ENCODE data around the gene PHLDB2. TPM values are rescaled to one million over a fixed set of nuclear protein-coding genes. Genes with fewer than 3 reads are reported as not detected.

The PHLDB2 gene
- total and polyA plus RNA-seq, 3 experiments from 2014 or later, result 1.9 to 8.1 (median 2.2) TPM

DNA sequence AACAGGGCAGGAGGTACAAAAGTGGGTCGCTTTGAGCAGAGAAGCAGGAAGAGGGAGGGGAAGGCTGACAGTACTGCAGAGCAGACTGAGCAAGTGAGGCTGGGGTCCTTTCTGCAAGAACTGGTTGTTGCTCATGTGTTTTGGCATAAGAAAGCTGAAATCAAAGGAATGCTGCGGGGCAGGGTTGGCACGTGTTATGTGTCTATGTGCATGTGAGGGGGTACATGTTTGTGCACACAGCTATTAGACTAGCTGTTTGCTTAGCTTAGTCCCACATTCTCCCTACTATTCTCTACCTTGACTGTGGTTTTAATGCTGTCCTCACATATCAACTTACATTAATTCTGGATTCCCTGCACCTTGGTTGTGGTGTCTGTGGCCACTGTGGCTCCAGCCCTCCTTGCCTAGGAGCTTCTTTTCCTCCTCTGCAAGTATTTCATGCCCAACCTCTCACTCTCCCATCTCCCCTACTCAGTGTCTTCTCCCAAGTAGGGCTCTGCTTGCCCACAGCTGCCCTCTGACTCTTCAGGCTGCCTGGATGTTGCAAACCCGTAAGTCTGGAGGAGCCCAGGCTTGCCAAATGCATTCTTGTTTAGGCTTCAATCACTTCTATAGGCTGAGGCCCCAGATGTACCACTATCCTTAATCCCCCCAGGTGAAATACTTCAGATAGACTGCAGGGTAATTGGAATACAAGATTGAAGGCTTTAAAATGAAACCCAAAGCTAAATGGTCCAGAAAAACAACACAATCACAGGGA is 144.4 kb downstream of the PHLDB2 start:
- no peak for DNase-seq

DNA sequence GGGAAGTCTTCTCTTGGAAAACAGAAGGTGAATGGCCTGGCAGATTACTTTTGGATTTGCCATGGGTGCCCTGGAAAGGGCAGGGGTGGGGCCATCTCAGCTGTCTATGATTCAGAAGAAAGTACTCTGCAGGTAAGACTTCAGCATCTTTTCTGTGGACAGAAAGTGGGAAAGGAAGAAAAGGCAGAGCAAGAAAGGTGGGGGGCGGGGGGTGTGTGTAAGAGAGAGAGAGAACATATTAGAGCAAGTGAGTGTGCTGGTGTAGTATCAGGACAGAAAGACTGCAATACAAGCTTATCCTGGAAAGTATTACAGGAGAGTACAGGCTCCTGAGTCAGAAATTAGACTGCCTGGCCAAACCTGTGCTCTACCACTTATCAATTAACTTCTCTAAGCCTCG is 145.1 kb downstream of the PHLDB2 start:
- H3K4me1 ChIP-seq (ENCODE audit: insufficient read depth, low read length), result peaks cover 15% of the 10 kb centered on the region
- Mint-ChIP-seq H3K9me3 (no peaks in the 10 kb centered on the region), H3K4me3 (no peak overlapping the region), H3K27ac (peak overlapping the region in 1 of 8 donors; percentile 31), H3K27me3 (peaks cover 0 to 5% of the 10 kb centered on the region in 2 donors), H3K36me3 (no peaks in the 10 kb centered on the region), H3K4me1 (peaks cover 22 to 25% (median 22%) of the 10 kb centered on the region in 3 donors)
- POLR2A ChIA-PET, result no interaction called here
- CTCF ChIA-PET, result interaction anchor here (0.7 to 10.3 kb wide), 5 partner anchors 9 to 31 kb away, joined by 3 to 50 read pairs (median 3); no protein-coding TSS in a partner anchor
- no peak overlapping the region for H3K4me3 ChIP-seq (ENCODE audit: low read length)
- no peak for DNase-seq
- no peaks in the 10 kb centered on the region for H3K36me3 ChIP-seq (ENCODE audit: insufficient read depth, low read length)
- H3K27ac ChIP-seq (ENCODE audit: low read depth, low read length), result no peak overlapping the region
- H3K27me3 ChIP-seq (ENCODE audit: insufficient read depth, low read length, poor library complexity, severe bottlenecking), result no peaks in the 10 kb centered on the region
- no peaks in the 10 kb centered on the region for H3K9me3 ChIP-seq (ENCODE audit: low read length)

More for the DNA sequence above, 144.4 kb downstream of the PHLDB2 start:
- Histone ChIP-seq H3K27me3 (ENCODE audit: insufficient read depth, low read length, poor library complexity, severe bottlenecking) (no peaks in the 10 kb centered on the region), H3K9me3 (ENCODE audit: low read length) (no peaks in the 10 kb centered on the region), H3K4me1 (ENCODE audit: insufficient read depth, low read length) (peaks cover 15% of the 10 kb centered on the region), H3K27ac (ENCODE audit: low read depth, low read length) (no peak overlapping the region), H3K36me3 (ENCODE audit: insufficient read depth, low read length) (no peaks in the 10 kb centered on the region), H3K4me3 (ENCODE audit: low read length) (no peak overlapping the region)
- Mint-ChIP-seq H3K27me3 (peaks cover 0 to 5% of the 10 kb centered on the region in 2 donors), H3K4me3 (no peak overlapping the region), H3K4me1 (peaks cover 22 to 25% (median 22%) of the 10 kb centered on the region in 3 donors), H3K27ac (peak overlapping the region in 6 of 8 donors; percentile 4 to 57 (median 28)), H3K9me3 (no peaks in the 10 kb centered on the region), H3K36me3 (no peaks in the 10 kb centered on the region)
- POLR2A ChIA-PET, result no interaction called here
- CTCF ChIA-PET, result interaction anchor here (1.0 to 10.3 kb wide), 5 partner anchors 10 to 286 kb away, joined by 3 to 50 read pairs (median 5); no protein-coding TSS in a partner anchor

DNA sequence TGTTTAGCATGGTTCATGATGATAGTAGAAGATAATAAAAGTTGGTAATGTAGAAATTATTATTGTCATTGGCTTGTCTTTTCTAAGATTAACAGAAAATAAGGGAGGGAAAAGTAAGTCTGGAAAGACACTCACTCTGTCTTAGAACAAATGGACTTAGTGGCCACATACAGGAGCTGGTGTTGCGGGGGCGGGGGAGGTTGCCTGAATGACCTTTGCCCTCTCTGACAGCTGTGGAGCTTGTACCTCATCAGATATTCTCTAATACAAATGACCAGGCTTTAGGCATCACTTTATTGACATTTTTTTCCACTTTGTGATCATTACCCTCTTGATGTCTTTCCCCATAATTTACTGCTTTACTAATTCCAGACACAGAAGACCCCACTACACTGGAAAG is 145.6 kb downstream of the PHLDB2 start:
- H3K4me1 Mint-ChIP-seq, result peaks cover 22 to 25% (median 22%) of the 10 kb centered on the region in 3 donors
- Histone ChIP-seq H3K4me3 (ENCODE audit: low read length) (no peak overlapping the region), H3K4me1 (ENCODE audit: insufficient read depth, low read length) (peaks cover 15% of the 10 kb centered on the region), H3K27me3 (ENCODE audit: insufficient read depth, low read length, poor library complexity, severe bottlenecking) (no peaks in the 10 kb centered on the region), H3K9me3 (ENCODE audit: low read length) (no peaks in the 10 kb centered on the region), H3K36me3 (ENCODE audit: insufficient read depth, low read length) (no peaks in the 10 kb centered on the region), H3K27ac (ENCODE audit: low read depth, low read length) (no peak overlapping the region)
- H3K4me3 Mint-ChIP-seq, result no peak overlapping the region
- no peaks in the 10 kb centered on the region for H3K9me3 Mint-ChIP-seq
- ChIA-PET CTCF (interaction anchor here (0.7 to 10.3 kb wide), 4 partner anchors 9 to 15 kb away, joined by 3 to 50 read pairs (median 4); no protein-coding TSS in a partner anchor), POLR2A (no interaction called here)
- H3K27me3 Mint-ChIP-seq, result peaks cover 0 to 3% of the 10 kb centered on the region in 2 donors
- no peak for DNase-seq
- peak overlapping the region in 1 of 8 donors; percentile 2 for H3K27ac Mint-ChIP-seq
- H3K36me3 Mint-ChIP-seq, result no peaks in the 10 kb centered on the region

DNA sequence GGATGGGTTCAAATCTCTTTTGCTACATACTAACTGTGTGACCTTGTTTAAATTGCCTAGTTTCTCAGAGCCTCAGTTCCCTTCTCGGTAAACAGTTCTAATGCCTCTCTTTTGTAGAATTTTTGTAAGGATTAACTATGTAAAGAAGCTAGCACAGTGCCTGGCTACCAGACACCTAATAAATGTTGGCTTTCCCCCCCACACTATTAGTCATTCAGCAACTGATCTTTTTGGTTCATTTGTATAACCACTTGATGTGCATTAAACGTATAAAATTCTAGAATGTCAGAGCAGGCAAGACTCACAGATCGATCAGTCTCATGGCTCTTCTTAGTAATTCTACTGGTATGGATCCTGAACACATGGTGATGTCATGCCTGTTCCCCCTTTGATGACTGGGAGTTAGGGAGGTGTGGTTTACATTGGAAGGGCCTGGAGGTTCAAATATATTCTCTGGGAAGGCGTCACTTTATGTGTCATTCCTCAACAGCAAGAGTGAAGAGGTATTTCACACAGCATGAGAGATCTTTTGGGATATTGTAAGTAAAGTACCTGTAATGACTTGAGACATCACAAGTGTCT is 146.1 kb downstream of the PHLDB2 start:
- Histone ChIP-seq H3K4me3 (ENCODE audit: low read length) (no peak overlapping the region), H3K4me1 (ENCODE audit: insufficient read depth, low read length) (peaks cover 15% of the 10 kb centered on the region), H3K27ac (ENCODE audit: low read depth, low read length) (no peak overlapping the region), H3K36me3 (ENCODE audit: insufficient read depth, low read length) (no peaks in the 10 kb centered on the region), H3K9me3 (ENCODE audit: low read length) (no peaks in the 10 kb centered on the region), H3K27me3 (ENCODE audit: insufficient read depth, low read length, poor library complexity, severe bottlenecking) (no peaks in the 10 kb centered on the region)
- Mint-ChIP-seq H3K4me1 (peaks cover 22 to 25% (median 22%) of the 10 kb centered on the region in 3 donors), H3K4me3 (no peak overlapping the region), H3K27ac (no peak overlapping the region), H3K9me3 (no peaks in the 10 kb centered on the region), H3K36me3 (no peaks in the 10 kb centered on the region), H3K27me3 (peaks cover 0 to 1% of the 10 kb centered on the region in 2 donors)
- POLR2A ChIA-PET, result no interaction called here
- CTCF ChIA-PET, result interaction anchor here (2.3 to 10.3 kb wide), 2 partner anchors 8 to 16 kb away, joined by 5 to 50 read pairs; no protein-coding TSS in a partner anchor
- no peak for DNase-seq

DNA sequence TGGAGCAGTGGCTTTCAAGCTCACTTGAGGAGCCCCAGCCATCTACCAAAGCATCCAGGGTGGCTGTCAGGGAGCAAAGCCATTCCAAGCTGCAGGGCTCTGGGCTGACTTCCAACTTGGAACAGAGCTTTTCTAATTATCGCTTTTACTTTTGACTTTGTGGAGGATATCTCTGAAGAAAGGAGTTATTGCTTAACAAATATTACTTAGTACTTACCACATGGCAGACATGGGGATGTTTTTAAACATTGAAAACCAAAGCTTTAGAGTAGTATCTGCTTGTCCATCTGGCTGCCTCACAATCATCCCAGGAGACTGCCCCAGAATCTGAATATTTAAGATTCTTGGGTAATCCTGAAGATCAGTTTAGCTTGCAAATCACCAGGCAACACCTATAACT is 148.6 kb downstream of the PHLDB2 start:
- ChIA-PET CTCF (interaction anchor here (0.9 to 1.9 kb wide), 5 partner anchors 9 to 18 kb away, joined by 3 to 7 read pairs (median 3); no protein-coding TSS in a partner anchor), POLR2A (no interaction called here)
- Mint-ChIP-seq H3K27me3 (peaks cover 0 to 1% of the 10 kb centered on the region in 2 donors), H3K27ac (no peak overlapping the region), H3K4me3 (no peak overlapping the region), H3K36me3 (no peaks in the 10 kb centered on the region), H3K9me3 (no peaks in the 10 kb centered on the region), H3K4me1 (peaks cover 15 to 16% (median 15%) of the 10 kb centered on the region in 3 donors)
- peaks cover 7% of the 10 kb centered on the region for H3K4me1 ChIP-seq (ENCODE audit: insufficient read depth, low read length)
- no peaks in the 10 kb centered on the region for H3K27me3 ChIP-seq (ENCODE audit: insufficient read depth, low read length, poor library complexity, severe bottlenecking)
- no peaks in the 10 kb centered on the region for H3K9me3 ChIP-seq (ENCODE audit: low read length)
- DNase-seq, result no peak
- no peak overlapping the region for H3K4me3 ChIP-seq (ENCODE audit: low read length)
- H3K36me3 ChIP-seq (ENCODE audit: insufficient read depth, low read length), result no peaks in the 10 kb centered on the region
- no peak overlapping the region for H3K27ac ChIP-seq (ENCODE audit: low read depth, low read length)

DNA sequence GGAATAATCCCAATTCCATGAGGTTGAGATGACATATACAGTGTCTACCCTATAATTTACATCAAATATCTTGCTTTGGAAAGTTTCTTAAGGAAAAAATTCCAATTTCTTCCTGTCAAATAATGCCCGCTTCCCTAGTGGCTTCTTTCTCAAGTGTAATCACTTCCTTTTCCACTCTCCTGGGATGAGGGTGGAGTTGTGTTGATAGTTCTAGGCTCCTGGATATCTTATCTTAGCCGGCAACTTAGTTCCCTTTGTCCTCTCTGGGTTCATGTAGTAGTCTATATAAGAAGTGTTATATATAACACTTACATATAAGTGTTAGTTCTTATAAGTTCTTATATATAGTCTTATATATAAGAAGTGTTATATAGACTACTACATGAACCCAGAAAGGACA is 150.6 kb downstream of the PHLDB2 start:
- no peaks in the 10 kb centered on the region for H3K9me3 ChIP-seq (ENCODE audit: low read length)
- H3K4me3 ChIP-seq (ENCODE audit: low read length), result no peak overlapping the region
- H3K27ac ChIP-seq (ENCODE audit: low read depth, low read length), result no peak overlapping the region
- Mint-ChIP-seq H3K4me1 (peaks cover 5 to 19% (median 11%) of the 10 kb centered on the region in 3 donors), H3K9me3 (no peaks in the 10 kb centered on the region), H3K36me3 (no peaks in the 10 kb centered on the region), H3K4me3 (no peak overlapping the region), H3K27me3 (peaks cover 0 to 1% of the 10 kb centered on the region in 2 donors), H3K27ac (peak overlapping the region in 1 of 8 donors; percentile 3)
- ChIA-PET POLR2A (no interaction called here), CTCF (no interaction called here)
- H3K36me3 ChIP-seq (ENCODE audit: insufficient read depth, low read length), result no peaks in the 10 kb centered on the region
- no peaks in the 10 kb centered on the region for H3K27me3 ChIP-seq (ENCODE audit: insufficient read depth, low read length, poor library complexity, severe bottlenecking)
- no peak for DNase-seq
- peaks cover 5% of the 10 kb centered on the region for H3K4me1 ChIP-seq (ENCODE audit: insufficient read depth, low read length)

DNA sequence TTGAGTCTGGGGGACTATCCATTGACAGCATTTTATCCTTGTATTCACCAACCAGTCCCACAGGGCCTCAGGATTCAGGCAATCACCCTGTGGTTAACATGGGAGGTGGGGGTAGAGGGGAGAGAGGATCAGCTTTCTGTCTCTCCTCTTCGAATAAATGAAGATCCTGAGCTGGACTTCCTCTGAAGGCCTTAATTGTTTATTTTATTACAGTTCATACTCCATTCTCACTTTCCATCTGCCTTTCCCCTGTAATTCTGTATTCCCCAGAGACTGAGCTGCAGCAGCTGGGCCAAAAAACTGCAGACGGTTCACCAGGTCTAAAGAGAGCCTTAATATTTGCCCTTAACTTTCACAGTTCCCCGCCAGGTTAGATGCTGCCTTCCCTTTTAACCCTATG is 151.6 kb downstream of the PHLDB2 start:
- ChIA-PET POLR2A (no interaction called here), CTCF (interaction anchor here (1.0 kb wide), 1 partner anchor 9 kb away, joined by 3 read pairs; no protein-coding TSS in a partner anchor)
- Histone ChIP-seq H3K27me3 (ENCODE audit: insufficient read depth, low read length, poor library complexity, severe bottlenecking) (no peaks in the 10 kb centered on the region), H3K4me1 (ENCODE audit: insufficient read depth, low read length) (peaks cover 5% of the 10 kb centered on the region), H3K4me3 (ENCODE audit: low read length) (no peak overlapping the region), H3K27ac (ENCODE audit: low read depth, low read length) (no peak overlapping the region), H3K36me3 (ENCODE audit: insufficient read depth, low read length) (no peaks in the 10 kb centered on the region), H3K9me3 (ENCODE audit: low read length) (no peaks in the 10 kb centered on the region)
- peaks cover 0 to 1% of the 10 kb centered on the region in 2 donors for H3K27me3 Mint-ChIP-seq
- DNase-seq, result no peak
- H3K4me1 Mint-ChIP-seq, result peaks cover 5 to 19% (median 11%) of the 10 kb centered on the region in 3 donors
- no peaks in the 10 kb centered on the region for H3K36me3 Mint-ChIP-seq
- no peak overlapping the region for H3K4me3 Mint-ChIP-seq
- no peaks in the 10 kb centered on the region for H3K9me3 Mint-ChIP-seq
- H3K27ac Mint-ChIP-seq, result no peak overlapping the region

Data from CD8-positive, alpha-beta memory T cell (primary cell).